BLaER1 (cell line): ENCODE data around the gene TMEM127.

ENCODE experiments used
- H3K27ac ChIP-seq: shearing (Covaris generic); formaldehyde crosslinking; 2 replicates; pipeline ENCODE4 v1.8.1; 2022
- H3K27me3 ChIP-seq: shearing (Covaris generic); formaldehyde crosslinking; 2 replicates; pipeline ENCODE4 v1.8.1; 2022
- H3K36me3 ChIP-seq: shearing (Covaris generic); formaldehyde crosslinking; 2 replicates; pipeline ENCODE4 v1.8.1; 2022
- H3K4me1 ChIP-seq: shearing (Covaris generic); formaldehyde crosslinking; 2 replicates; pipeline ENCODE4 v1.8.1; 2022
- H3K4me2 ChIP-seq: shearing (Covaris generic); formaldehyde crosslinking; 2 replicates; pipeline ENCODE4 v1.8.1; 2022
- H3K4me3 ChIP-seq: shearing (Covaris generic); formaldehyde crosslinking; 2 replicates; pipeline ENCODE4 v1.8.1; 2022
- H3K9ac ChIP-seq: shearing (Covaris generic); formaldehyde crosslinking; 2 replicates; pipeline ENCODE4 v1.8.1; 2022
- H3K9me3 ChIP-seq: shearing (Covaris generic); formaldehyde crosslinking; 2 replicates; pipeline ENCODE4 v1.8.1; 2022
- H4K20me1 ChIP-seq: shearing (Covaris generic); formaldehyde crosslinking; 2 replicates; pipeline ENCODE4 v1.8.1; 2022
- Cebpa-rat ChIP-seq: shearing (Covaris generic); IDR thresholded peaks from 2 replicates; pipeline ENCODE4 v1.8.1; 2022

Gene TMEM127

GRCh38 chr2:96253006-96253405 is 12.8 kb downstream of the TMEM127 start:
- Histone ChIP-seq H3K36me3 (peaks cover 70% of the 10 kb centered on the region), H3K4me1 (peaks cover 50% of the 10 kb centered on the region), H4K20me1 (peaks cover 6% of the 10 kb centered on the region; the same call in 1 of the 2 replicates), H3K27me3 (no peaks in the 10 kb centered on the region), H3K9me3 (no peaks in the 10 kb centered on the region), H3K9ac (no peak overlapping the region), H3K4me3 (no peak overlapping the region), H3K27ac (no peak overlapping the region), H3K4me2 (no peak overlapping the region)
- no peak for TF ChIP-seq Cebpa-rat

- Histone ChIP-seq H3K27ac (no peak overlapping the region), H3K4me1 (peaks cover 48% of the 10 kb centered on the region)
Observed at GRCh38 chr2:96252526-96252925, 13.3 kb downstream of the TMEM127 start.

GRCh38 chr2:96251721-96252292 is 14.0 kb downstream of the TMEM127 start:
- no peak overlapping the region for H3K27ac ChIP-seq
- H3K4me2 ChIP-seq, result no peak overlapping the region

More at GRCh38 chr2:96252526-96252925, 13.3 kb downstream of the TMEM127 start:
- TF ChIP-seq Cebpa-rat, result no peak
- H3K4me2 ChIP-seq, result no peak overlapping the region
- H3K4me3 ChIP-seq, result no peak overlapping the region
- H4K20me1 ChIP-seq, result 0 out of 2 replicates have a peak, but pooled peaks cover under 1% of the 10 kb centered on the region
- no peak overlapping the region for H3K9ac ChIP-seq
- H3K9me3 ChIP-seq, result no peaks in the 10 kb centered on the region
- peaks cover 70% of the 10 kb centered on the region for H3K36me3 ChIP-seq
- H3K27me3 ChIP-seq, result no peaks in the 10 kb centered on the region

GRCh38 chr2:96250188-96250587 is 15.6 kb downstream of the TMEM127 start:
- no peaks in the 10 kb centered on the region for H4K20me1 ChIP-seq
- H3K4me2 ChIP-seq, result no peak overlapping the region
- no peak overlapping the region for H3K4me3 ChIP-seq
- H3K36me3 ChIP-seq, result peaks cover 59% of the 10 kb centered on the region
- H3K9ac ChIP-seq, result 0 out of 2 replicates have a peak overlapping the region, but pooled peaks have one; percentile 16
- peaks cover 53% of the 10 kb centered on the region for H3K4me1 ChIP-seq
- H3K9me3 ChIP-seq, result no peaks in the 10 kb centered on the region
- no peaks in the 10 kb centered on the region for H3K27me3 ChIP-seq
- TF ChIP-seq Cebpa-rat, result no peak
- 0 out of 2 replicates have a peak overlapping the region, but pooled peaks have one; percentile 29 for H3K27ac ChIP-seq

More at GRCh38 chr2:96251721-96252292, 14.0 kb downstream of the TMEM127 start:
- no peak for TF ChIP-seq Cebpa-rat
- H4K20me1 ChIP-seq, result no peaks in the 10 kb centered on the region
- no peaks in the 10 kb centered on the region for H3K27me3 ChIP-seq
- peaks cover 70% of the 10 kb centered on the region for H3K36me3 ChIP-seq
- peaks cover 48% of the 10 kb centered on the region for H3K4me1 ChIP-seq
- no peak overlapping the region for H3K4me3 ChIP-seq
- H3K9me3 ChIP-seq, result no peaks in the 10 kb centered on the region
- no peak overlapping the region for H3K9ac ChIP-seq

- no peak overlapping the region for H3K9ac ChIP-seq
- no peak overlapping the region for H3K4me2 ChIP-seq
- H3K4me1 ChIP-seq, result peaks cover 50% of the 10 kb centered on the region
- H3K36me3 ChIP-seq, result peaks cover 53% of the 10 kb centered on the region
- H3K27ac ChIP-seq, result no peak overlapping the region
- no peaks in the 10 kb centered on the region for H4K20me1 ChIP-seq
- H3K4me3 ChIP-seq, result no peak overlapping the region
- TF ChIP-seq Cebpa-rat, result no peak
- no peaks in the 10 kb centered on the region for H3K9me3 ChIP-seq
- H3K27me3 ChIP-seq, result no peaks in the 10 kb centered on the region
Observed at GRCh38 chr2:96249654-96250053, 16.1 kb downstream of the TMEM127 start.

- no peak overlapping the region for H3K9ac ChIP-seq
- no peaks in the 10 kb centered on the region for H3K27me3 ChIP-seq
- no peak overlapping the region for H3K27ac ChIP-seq
- H3K4me2 ChIP-seq, result no peak overlapping the region
- no peaks in the 10 kb centered on the region for H3K9me3 ChIP-seq
- no peak overlapping the region for H3K4me3 ChIP-seq
- H3K4me1 ChIP-seq, result peaks cover 47% of the 10 kb centered on the region
- H3K36me3 ChIP-seq, result peaks cover 43% of the 10 kb centered on the region
- no peaks in the 10 kb centered on the region for H4K20me1 ChIP-seq
- TF ChIP-seq Cebpa-rat, result no peak
Observed at GRCh38 chr2:96248624-96249023, 17.2 kb downstream of the TMEM127 start.

GRCh38 chr2:96247896-96248295 is 17.9 kb downstream of the TMEM127 start:
- no peak overlapping the region for H3K9ac ChIP-seq
- H3K4me2 ChIP-seq, result no peak overlapping the region
- H3K4me1 ChIP-seq, result peaks cover 51% of the 10 kb centered on the region
- peaks cover 36% of the 10 kb centered on the region for H3K36me3 ChIP-seq
- H3K9me3 ChIP-seq, result no peaks in the 10 kb centered on the region
- no peaks in the 10 kb centered on the region for H3K27me3 ChIP-seq
- no peak overlapping the region for H3K27ac ChIP-seq
- no peak for TF ChIP-seq Cebpa-rat
- no peaks in the 10 kb centered on the region for H4K20me1 ChIP-seq
- H3K4me3 ChIP-seq, result no peak overlapping the region

GRCh38 chr2:96247009-96247408 is 18.8 kb downstream of the TMEM127 start:
- peaks cover 59% of the 10 kb centered on the region for H3K4me1 ChIP-seq
- H3K4me3 ChIP-seq, result no peak overlapping the region
- peaks cover 27% of the 10 kb centered on the region for H3K36me3 ChIP-seq
- no peaks in the 10 kb centered on the region for H4K20me1 ChIP-seq
- H3K27me3 ChIP-seq, result no peaks in the 10 kb centered on the region
- TF ChIP-seq Cebpa-rat, result no peak
- H3K27ac ChIP-seq, result peak overlapping the region; percentile 72
- H3K9me3 ChIP-seq, result no peaks in the 10 kb centered on the region
- H3K4me2 ChIP-seq, result peak overlapping the region; percentile 68
- H3K9ac ChIP-seq, result no peak overlapping the region

GRCh38 chr2:96245609-96246390 is 20.0 kb downstream of the TMEM127 start:
- no peaks in the 10 kb centered on the region for H3K9me3 ChIP-seq
- no peak overlapping the region for H3K4me3 ChIP-seq
- H3K9ac ChIP-seq, result peak overlapping the region; percentile 38; the same call in 1 of the 2 replicates
- peaks cover 16% of the 10 kb centered on the region for H3K36me3 ChIP-seq
- H3K27ac ChIP-seq, result peak overlapping the region; percentile 72
- H4K20me1 ChIP-seq, result no peaks in the 10 kb centered on the region
- no peaks in the 10 kb centered on the region for H3K27me3 ChIP-seq
- H3K4me1 ChIP-seq, result peaks cover 59% of the 10 kb centered on the region
- TF ChIP-seq Cebpa-rat, result no peak
- peak overlapping the region; percentile 68 for H3K4me2 ChIP-seq

- H3K4me2 ChIP-seq, result no peak overlapping the region
- peaks cover 58% of the 10 kb centered on the region for H3K4me1 ChIP-seq
- H3K9ac ChIP-seq, result no peak overlapping the region
- no peak overlapping the region for H3K27ac ChIP-seq
- H4K20me1 ChIP-seq, result no peaks in the 10 kb centered on the region
- no peaks in the 10 kb centered on the region for H3K9me3 ChIP-seq
- H3K36me3 ChIP-seq, result peaks cover 13% of the 10 kb centered on the region
- no peaks in the 10 kb centered on the region for H3K27me3 ChIP-seq
- TF ChIP-seq Cebpa-rat, result no peak
- no peak overlapping the region for H3K4me3 ChIP-seq
Observed at GRCh38 chr2:96243843-96244242, 22.0 kb downstream of the TMEM127 start.
